ENCODE results near the gene PPP1R1C.
"Not testable (repeated sequence)": the region's sequence is repeated elsewhere in the genome, so short reads cannot be mapped to it uniquely, and the experiment has no call there.

The PPP1R1C gene

DNA sequence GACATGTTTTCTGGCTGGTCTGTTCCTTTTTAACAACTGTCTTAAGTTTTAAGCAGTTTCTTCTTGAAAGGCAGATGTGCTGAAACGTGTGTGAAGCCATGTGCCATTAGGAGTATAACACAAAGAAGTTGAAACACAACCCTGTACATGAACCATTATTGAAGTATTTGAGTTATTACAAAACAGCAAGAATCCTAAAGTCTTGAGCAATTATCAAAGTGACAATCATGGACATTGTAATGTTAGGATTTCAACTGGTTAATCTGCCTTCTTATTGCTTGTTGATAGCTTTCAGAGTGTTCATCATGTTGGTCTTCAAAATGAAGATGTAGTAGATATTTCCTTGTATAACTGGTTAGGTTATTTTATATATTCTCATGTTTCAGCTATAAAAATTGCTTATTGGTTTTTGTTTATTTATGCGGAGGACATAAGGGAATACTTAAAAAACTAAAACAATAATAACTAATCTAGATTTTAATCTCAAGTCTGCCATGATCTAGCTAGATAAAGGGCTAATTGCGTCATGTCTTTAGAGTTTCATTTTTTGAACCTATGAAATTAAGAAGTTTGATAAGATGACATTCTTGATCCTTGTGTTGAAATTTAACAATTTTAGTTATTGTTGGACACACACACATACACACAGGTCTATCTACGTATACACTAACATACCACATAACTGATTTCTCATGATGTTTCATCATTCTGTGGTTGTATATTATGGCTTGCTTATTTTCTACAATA lies 21.1 kb downstream of the PPP1R1C start:
- DNase-seq: no peak
- intact Hi-C loops (cut with DNase I): no loop called here

DNA sequence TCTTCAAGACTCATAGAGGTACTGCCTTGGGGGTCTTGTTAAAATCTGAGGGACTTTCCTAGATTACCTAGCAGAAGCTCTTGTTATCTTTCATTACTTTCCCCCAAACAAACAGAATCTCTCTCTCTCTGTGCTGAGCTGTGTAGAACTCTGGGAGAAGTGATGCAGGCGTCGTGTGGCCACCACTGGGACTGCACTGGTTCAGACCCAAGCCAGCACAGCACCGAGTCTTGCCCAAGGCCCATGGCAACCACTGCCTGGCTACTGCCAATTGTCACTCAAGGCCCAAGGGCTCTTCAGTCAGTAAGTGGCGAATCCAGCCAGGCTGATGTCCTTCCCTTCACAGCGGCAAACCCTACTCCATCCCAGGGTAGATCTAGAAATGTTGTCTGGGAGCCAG lies 28.6 kb downstream of the PPP1R1C start:
- intact Hi-C loops (cut with DNase I): no loop called here
- no peak for DNase-seq

DNA sequence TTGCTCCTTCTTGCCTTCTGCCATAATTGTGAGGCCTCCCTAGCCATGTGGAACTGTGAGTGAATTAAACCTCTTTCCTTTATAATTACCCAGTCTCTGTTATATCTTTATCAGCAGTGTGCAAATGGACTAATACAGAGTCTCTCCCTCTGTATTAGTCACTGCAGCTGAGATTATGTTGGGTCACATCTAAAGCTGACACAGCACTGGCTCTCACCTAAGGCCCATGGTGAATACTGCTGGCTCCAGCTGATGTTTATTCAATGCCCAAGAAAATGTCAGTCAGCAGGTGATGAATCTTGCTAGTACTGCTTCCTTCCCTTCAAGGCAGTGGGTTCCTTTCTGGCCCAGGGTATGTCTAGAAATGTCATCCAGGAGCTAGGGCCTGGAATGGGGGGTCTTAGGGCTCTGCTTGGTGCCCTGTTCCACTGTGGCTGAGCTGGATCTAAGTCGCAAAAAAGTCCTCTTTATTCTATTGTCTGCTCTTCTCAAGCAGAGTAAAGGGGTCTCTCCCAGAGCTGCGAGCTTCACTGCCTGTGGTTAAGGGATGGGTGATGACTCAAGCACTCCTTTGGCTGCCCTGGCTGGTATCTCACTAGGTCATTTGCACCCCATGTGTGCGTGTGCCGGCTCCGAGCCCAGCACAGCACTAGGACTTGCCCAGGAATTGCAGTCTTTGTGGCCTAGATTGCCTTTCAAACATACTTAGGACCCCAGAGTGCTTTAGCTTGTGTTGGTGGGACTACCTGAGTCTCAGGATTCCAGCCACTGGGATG lies 29.9 kb downstream of the PPP1R1C start:
- intact Hi-C loops (cut with DNase I): no loop called here
- DNase-seq: no peak

- intact Hi-C loops (cut with DNase I): no loop called here
- no peak for DNase-seq
These were observed 32.6 kb downstream of the PPP1R1C start for GRCh38 chr2:182018218-182018617.

- no peak for DNase-seq
- intact Hi-C loops (cut with DNase I): no loop called here
These were observed 34.1 kb downstream of the PPP1R1C start for GRCh38 chr2:182019731-182020130.

DNA sequence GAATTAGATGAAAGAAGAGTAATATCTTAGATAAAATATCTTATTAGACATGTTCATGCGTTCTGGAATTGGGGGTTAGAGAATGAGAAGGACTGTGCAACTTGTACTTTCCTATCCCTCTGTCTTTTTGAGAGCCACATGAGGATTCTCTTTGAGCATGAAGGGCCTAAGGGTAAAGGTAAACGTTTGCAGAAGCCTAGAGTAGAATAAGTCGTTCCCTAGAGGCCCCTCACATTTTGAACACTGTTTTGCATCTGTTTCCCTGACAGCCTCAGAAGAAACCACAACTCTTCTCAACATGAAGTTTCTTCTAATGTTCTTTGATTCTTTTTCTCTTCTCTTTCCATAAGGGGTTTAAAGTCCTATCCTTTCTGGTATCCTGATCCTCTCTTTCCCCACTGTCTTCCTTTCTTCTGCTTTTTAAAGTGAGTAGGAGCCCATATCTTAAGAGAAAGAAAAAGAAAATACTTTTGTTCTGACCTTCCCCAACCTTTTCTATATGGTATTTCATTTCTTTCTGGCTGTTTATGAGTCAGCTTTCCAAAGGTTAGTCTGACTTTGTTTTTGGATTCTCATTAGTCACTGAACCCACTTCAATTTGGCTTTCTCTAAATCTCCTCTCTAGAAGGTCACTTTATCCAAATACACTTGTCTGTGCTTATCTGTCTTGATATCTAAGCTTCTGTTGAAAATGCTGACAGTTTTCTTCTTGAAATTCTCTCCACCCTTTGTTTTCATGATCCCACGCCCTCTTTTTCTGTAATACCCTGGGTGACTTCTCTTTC lies 34.8 kb downstream of the PPP1R1C start:
- intact Hi-C loops (cut with DNase I): no loop called here
- DNase-seq: no peak

GRCh38 chr2:182023235-182023634 lies 37.6 kb downstream of the PPP1R1C start:
- intact Hi-C loops (cut with DNase I): no loop called here
- DNase-seq: no peak

DNA sequence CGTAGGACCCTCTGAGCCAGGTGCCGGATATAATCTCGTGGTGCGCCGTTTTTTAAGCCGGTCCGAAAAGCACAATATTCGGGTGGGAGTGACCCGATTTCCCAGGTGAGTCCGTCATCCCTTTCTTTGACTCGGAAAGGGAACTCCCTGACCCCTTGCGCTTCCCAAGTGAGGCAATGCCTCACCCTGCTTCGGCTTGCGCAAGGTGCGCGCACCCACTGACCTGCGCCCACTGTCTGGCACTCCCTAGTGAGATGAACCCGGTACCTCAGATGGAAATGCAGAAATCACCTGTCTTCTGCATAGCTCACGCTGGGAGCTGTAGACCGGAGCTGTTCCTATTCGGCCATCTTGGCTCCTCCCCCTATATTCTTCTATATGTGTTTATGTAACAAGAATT lies 45.2 kb downstream of the PPP1R1C start:
- intact Hi-C loops (cut with DNase I); DNase-seq: not testable (repeated sequence)

DNA sequence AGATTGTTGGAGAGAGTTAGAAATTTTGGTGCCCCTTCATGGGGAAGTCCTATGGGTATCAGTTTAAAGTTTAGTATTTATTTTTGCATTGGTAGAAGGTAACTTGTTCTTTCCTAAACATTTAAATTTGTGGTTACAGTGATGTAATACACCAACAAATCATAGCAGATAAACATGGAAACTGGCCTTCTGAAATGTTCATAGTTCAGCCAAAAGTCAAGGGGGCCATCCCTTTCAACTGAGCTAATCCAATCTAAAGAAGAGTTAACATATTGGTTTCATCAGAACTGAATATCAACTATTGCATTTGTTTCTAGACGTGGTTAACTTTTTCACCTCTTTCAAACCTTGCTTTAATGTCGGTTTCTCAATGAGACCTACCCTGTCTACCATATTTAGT lies 46.3 kb downstream of the PPP1R1C start:
- no peak for DNase-seq
- intact Hi-C loops (cut with DNase I): no loop called here

GRCh38 chr2:182033449-182033848 lies 47.8 kb downstream of the PPP1R1C start:
- intact Hi-C loops (cut with DNase I): no loop called here
- no peak for DNase-seq

DNA sequence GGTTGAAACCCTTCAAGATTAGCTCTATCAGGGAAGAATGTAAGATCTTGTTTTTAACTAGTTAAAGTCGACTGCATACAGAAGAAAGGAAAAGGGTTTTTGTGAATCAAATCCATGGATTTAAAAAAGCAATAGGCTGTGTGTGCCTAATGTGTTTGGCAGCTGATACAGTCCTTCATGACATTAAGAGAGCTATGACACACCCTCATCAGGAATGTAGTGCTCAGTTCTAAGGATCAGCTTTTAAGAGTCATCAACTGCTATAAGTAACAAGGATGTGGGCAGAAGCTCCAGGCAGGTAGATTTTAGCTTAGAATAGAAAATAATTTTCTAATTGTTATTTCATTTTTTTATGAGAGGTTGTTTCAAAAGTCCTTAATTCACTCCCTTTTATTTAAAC lies 52.9 kb downstream of the PPP1R1C start:
- DNase-seq: no peak
- intact Hi-C loops (cut with DNase I): no loop called here

- no peak for DNase-seq
- intact Hi-C loops (cut with DNase I): no loop called here
These were observed 57.4 kb downstream of the PPP1R1C start for GRCh38 chr2:182043021-182043420.

DNA sequence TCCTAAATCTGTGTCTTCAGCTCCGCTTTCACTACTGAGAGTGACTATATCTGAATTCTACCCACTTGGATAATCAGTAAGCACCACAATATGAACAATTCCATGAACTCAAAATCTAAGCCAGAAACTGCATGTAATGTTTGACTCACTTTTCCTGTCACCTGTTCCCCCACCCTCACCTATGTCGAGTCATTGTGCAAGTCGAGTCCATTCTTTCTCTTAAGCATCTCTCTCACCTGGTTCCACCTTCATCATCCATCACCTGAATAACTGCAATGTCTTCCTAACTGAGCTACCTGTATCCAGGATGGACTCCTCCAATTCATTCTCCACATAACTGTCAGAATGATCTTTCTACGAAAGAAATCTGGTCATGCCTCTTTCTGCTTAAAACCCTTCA lies 58.2 kb downstream of the PPP1R1C start:
- no peak for DNase-seq
- intact Hi-C loops (cut with DNase I): no loop called here

- no peak for DNase-seq
- intact Hi-C loops (cut with DNase I): no loop called here
These were observed 61.9 kb downstream of the PPP1R1C start for GRCh38 chr2:182047544-182047943.

- no peak for DNase-seq
- intact Hi-C loops (cut with DNase I): no loop called here
These were observed 62.4 kb downstream of the PPP1R1C start for GRCh38 chr2:182048088-182048487.

- intact Hi-C loops (cut with DNase I): no loop called here
These were observed 63.0 kb downstream of the PPP1R1C start for GRCh38 chr2:182048621-182049020.

DNA sequence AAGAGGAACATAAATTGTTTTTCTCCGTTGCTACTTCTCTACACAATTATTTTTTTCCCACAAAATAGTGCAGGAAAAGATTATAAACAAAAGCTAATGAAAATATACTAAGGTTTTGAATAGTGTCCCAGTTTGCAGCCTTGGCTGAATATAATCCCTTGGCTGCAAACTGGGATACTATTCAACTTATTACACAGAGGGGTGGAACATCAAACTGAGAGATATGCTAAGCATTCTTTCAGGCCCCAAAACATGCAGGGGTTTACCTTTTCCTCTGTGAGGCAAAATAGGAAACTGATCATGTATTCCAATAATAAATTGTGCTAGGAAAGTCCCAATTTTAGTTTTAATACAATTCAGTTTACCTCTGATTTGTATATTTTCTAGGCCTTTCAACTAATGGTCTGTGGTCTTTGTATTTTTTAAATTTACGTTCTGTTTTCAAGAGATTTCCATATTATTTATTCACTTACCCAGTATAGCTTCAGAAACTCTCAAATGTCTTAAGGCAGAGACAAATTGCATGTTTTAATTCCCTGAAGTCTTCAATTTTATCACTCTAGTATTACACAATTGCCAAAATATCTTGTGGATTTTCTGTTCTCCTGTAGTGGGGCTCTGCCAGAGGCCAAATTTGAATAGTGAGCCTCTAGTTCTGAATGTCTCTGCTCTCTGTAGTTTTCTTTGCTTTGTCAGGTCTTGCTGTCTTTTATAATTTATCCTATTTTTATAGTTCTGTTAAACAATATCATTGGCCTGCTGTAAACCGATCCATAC lies 63.9 kb downstream of the PPP1R1C start:
- intact Hi-C loops (cut with DNase I): no loop called here
- DNase-seq: no peak

More at GRCh38 chr2:182048621-182049020, 63.0 kb downstream of the PPP1R1C start:
- no peak for DNase-seq

GRCh38 chr2:182050333-182051135 lies 64.9 kb downstream of the PPP1R1C start:
- intact Hi-C loops (cut with DNase I): no loop called here
- DNase-seq: no peak

DNA sequence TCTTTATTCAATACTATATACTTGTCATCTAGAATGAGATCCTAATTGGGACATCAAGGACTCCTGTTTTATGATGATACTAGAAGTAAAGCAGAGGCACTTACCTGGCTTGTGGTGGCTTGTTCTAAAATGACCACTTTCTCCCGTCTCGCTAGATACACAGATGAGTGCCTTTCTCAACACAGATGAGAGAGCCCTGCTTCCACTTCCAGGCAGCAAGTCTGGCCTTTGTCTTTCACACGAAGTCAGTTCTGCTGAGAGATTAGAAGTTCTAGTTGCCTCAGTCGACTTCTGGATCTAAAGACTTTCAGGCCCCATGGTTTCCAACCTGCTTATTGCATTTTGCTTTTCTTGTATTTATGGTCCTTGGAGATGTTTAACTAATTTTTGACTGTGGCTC lies 70.3 kb downstream of the PPP1R1C start:
- no peak for DNase-seq
- intact Hi-C loops (cut with DNase I): no loop called here

GRCh38 chr2:182057002-182057401 lies 71.3 kb downstream of the PPP1R1C start:
- intact Hi-C loops (cut with DNase I): no loop called here
- no peak for DNase-seq
